Hematopoietic multipotent progenitor cell treated with erythropoietin and hydrocortisone succinate and interleukin-3 and kit ligand, for 15 days (in vitro differentiated cells): Measurements from ENCODE around the gene SPECC1.
A peak's percentile ranks its signal among the peaks of the same experiment; 100 is the strongest.
"Not testable (repeated sequence)": the region's sequence is repeated elsewhere in the genome, so short reads cannot be mapped to it uniquely, and the experiment has no call there.

Source experiments
- DNase-seq: peaks from one replicate; pipeline ENCODE4 v3.0.0-alpha.2; 2015; ENCODE audit warnings: low spot score

SPECC1 gene

DNA sequence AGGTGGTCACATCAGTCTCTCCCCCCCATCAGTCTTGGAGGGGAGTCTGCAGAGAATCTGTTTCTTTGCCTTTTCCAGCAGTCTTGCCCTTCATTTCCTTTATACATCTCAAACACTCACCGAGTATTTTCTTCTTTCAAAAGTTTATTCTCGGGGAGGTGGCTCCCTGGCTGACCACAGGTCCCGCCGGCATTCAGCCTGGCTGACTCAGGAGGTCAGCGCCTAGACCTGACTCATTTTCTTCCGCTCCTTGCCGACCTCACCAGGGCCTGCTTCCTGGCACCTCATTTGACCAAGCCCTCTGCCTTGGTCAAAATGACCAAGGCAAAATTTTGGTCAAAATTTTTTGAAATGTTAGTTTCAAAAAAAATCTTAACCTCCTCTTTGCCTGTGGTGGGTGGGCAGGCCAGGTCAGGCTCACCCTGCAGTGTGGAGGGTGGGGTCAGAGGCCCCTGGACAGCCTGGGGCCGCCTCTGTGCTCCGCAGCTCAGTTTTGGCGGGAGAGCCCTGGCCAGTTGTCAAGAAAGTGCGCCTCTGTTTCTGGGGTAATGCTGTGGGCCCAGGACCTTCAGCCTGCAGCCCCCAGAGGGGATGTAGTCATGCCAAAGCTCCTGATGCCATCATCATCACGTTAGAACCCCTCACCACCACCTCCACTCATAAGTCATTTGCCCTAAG lies 165.6 kb downstream of the SPECC1 start:
- DNase-seq = no peak

DNA sequence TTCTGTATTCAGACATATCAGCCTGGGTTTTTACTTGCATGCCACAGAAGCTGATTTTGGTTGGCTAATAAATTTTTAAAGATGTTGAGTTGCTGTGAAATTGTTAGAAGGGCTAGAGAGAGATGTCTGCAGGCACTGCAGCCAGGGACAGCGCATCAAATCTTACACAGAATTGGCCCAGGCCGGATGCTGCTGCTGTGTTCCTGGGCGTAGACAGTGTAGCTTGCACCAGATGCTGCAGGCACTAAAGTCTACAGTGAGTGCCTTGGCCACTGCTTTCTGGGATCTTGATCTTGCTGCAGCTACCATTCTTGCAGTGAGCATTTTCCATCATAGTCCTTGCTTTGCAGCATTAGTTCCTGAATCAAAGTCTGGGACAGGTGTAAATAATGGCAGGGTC lies 169.9 kb downstream of the SPECC1 start:
- no peak for DNase-seq

DNA sequence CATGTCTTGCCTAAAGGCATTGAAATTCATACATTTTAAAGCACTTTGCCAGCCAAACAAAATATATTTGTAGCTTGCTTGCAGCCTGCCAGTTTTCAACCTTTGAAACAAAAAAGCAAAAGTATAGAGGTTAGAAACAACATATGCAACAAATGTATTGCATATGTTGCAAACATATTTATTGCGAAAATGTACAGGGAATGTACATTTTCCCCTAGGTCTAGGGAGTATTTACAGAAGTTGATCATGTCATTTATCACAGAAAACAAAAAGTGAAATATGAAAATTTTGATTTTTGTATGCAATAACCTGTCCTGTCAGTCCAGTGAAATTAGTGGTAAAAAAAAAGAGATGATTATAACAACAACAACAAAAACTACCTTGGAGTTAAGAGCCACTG lies 171.5 kb downstream of the SPECC1 start:
- no peak for DNase-seq

DNA sequence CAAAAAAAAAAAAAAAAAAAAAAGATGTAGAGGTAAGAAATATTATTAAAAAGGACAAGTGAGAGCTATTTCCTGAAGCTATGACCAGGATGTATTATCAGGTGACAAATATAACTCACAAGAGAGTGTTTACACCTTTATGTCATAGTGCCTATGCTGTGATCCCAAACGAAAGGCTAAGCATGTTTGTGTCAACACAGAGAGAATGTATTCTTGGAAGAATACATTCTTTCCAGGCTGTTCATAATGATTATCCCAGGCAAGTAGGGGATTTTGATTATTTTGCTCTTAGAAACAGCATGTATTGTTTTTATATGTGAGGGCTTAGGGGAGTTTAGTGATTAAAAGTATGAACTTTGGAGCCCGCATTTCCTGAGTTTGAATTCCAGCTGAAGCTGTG lies 175.0 kb downstream of the SPECC1 start:
- DNase-seq = no peak

DNA sequence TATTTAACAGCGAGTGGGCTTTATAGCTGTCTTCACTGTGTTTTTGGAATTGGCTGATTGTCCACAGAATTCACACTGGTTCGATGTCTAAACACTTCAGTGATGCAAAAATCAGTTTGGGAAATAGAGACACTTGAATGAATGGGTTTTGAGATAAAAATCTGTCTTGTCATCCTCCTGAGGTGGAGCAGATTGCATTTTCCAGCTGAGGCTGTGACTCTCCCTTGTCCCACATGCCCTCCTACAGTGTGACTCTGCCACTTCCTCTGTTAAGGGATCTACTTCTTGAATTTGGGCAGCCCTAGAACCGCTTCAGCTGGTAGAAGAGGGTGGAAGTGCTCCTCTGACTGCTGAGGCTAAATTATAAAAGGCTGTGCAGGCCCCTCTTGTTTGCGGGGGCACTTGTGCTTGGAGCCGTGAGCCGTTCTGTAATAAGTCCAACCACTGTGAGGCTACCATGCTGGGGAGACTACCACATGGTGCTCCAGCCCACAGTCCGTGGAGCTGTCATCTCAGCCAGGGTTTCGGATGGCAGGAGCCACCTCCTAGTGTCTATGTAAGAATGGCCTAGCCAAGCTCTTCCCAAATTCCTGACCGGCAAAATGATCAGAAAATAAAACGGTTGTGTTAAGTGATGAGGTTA lies 175.9 kb downstream of the SPECC1 start:
- peak; percentile 38 for DNase-seq

DNA sequence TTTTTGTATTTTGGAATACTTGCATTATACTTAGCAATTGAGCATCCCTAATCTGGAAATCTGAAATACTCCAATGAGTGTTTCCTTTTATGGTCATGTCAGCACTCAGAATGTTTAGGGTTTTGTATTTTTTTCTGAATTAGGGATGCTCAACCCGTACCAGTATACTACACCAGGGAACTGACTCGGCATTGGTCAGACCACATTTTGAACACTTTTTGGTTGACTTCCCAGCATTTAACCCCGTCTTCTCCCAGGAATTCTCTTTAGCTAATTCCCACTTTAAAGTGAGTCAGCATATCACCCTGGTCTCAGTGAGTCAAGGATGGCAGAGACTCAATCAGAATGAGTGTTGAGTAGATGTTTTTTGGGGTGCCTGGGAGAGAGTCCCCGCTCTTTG lies 177.9 kb downstream of the SPECC1 start:
- no peak for DNase-seq

DNA sequence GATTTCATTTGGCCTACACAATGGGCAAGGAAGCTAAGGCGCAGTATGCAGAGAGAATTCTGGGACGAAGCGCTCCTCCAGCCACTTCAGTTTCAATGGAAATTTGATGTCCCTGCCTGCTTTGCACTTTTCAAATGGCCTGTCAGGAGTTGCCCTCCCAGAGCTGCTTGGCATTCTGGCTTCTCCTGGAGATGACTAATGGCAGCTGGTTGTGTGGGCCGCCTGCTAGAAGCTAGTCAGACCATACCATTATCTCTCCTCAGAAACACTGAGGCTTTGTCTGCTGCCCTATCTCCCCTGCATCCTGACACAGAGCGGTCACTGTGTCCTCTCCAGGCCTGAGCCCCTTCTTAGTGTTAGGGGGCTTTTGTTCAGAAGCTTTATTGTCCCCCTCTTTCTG lies 180.1 kb downstream of the SPECC1 start:
- no peak for DNase-seq

DNA sequence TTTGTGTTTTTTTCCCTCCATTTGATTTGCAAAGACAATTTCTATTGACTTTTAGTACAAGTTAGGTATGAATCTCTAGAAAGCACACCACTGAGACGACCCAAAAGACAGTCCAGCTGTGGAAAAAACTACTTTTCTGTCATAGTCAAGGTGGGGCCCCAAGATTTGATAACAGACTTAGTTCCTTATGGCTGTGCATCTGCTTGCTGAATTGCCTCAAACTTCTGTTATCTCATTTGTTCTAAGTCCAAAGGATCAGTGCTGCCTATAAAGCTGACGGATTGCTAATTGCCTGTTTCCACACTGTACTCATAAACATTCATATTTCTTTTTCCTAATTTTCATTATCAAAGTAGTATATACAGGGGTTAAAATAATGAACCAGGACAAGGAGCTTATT lies 180.8 kb downstream of the SPECC1 start:
- DNase-seq = peak; percentile 57

DNA sequence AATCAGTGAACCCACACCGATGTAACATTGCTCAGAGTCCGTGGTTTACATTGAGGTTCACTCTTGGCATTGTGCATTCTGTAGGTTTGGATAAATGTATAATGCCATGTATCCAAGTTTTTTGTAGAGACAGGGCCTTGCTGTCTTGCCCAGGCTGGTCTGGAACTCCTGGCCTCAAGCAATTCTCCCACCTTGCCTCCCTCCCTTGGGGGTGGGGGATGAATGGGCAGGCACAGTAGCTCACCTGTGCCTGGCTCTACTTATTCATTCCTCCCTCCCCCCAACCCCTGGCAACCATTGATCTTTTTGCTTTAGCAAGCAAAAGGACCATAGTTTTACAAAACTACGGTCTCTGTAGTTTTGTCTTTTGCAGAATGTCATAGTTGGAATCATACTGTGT lies 181.4 kb downstream of the SPECC1 start:
- DNase-seq = no peak

DNA sequence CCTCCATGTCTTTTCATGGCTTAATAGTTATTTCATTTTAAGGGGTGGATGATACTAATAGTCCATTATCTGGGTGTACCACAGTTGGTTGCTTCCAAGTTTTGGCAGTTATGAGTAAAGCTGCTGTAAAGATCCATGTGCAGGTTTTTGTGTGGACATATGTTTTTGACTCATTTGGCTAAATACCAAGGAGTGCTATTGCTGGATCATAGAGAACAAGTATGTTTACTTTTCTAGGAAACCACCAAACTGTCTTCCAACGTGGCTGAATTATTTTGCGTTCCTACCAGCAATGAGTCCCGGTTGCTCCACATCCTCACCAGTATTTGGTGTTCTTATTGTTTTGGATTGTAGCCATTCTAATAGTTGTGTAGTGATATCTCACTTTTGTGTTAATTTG lies 181.9 kb downstream of the SPECC1 start:
- DNase-seq = peak; percentile 62

DNA sequence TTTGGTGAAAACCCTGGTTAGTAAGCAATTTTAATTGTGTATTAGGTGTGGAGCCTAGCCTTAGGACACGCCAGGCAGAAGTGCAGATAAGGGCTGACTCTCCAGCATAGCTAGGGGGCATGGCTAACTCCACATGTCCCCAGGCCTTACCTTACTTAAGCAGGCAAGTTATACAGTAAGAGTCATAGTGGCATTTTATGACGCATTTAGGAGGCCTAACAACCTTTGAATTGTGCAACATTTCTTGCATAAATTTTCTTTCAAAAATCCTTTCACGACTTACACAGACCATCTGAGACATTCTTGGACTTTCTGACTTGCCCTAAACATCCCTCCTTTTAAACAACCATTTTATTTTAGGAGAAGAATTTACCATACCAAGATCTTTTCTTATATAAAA lies 187.1 kb downstream of the SPECC1 start:
- DNase-seq = not testable (repeated sequence)

DNA sequence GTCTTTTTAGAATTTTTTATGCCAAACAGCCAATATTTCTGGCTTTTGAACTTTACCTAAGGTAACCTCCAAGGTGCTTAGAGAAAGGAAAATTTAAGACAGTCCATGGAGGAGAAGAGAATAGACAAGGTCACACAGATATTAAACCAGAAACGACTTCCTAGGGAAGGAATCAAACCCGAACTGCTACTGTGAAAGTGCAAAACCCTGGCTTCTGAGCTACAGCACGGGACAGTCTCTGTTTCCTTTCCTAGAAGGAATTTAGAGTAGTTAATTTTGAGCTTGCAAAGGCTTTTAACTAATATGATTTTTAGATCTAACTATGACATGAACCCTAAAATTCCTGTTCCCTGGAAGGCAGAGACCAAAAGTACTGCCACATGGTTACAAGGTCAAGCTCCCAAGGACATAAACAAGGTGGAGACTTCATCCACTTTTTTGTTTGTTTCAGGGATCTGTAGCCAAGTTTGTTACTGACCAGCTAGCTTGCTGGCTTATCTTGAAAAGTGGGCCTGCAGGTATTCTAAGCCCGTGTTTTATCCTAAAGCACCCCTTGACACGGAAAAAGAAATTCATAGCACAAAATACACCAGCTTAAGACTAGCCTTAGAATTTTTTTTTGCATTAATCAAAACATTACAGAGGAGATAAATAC lies 188.2 kb downstream of the SPECC1 start:
- DNase-seq = no peak

DNA sequence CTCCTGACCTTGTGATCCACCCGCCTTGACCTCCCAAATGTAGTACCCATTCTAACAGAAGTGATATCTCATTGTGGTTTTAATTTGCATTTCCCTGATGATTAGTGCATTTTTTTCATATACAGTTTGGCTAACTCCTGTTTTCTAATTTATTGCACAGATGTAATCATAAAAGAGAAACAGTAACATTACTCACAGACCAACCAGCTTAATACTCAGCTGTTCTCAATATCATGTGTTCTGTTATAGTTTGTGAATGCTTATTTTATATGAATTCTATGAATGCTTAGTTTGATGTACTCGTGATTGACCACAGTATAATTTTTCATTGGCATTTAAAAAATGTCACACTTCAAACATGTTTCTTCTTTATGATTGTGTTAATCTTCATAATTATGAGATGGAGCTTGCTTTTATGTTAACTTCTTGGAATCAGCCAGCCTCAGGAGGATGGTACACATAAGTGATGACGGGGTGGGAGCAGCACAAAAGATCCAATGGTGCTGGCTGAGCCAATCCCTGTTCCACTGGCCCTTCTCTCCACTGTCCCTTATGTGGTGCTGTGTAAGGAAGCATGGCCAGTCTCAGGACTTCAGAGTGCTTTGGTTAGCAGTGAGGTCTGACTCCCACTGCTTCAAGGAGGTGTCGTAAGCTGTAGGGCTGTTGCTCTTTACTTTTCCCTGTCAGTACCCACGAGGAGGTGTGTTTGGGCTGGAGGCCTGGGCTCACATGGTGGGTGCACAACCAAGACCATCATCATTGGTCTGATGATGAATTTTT lies 191.0 kb downstream of the SPECC1 start:
- DNase-seq = no peak

DNA sequence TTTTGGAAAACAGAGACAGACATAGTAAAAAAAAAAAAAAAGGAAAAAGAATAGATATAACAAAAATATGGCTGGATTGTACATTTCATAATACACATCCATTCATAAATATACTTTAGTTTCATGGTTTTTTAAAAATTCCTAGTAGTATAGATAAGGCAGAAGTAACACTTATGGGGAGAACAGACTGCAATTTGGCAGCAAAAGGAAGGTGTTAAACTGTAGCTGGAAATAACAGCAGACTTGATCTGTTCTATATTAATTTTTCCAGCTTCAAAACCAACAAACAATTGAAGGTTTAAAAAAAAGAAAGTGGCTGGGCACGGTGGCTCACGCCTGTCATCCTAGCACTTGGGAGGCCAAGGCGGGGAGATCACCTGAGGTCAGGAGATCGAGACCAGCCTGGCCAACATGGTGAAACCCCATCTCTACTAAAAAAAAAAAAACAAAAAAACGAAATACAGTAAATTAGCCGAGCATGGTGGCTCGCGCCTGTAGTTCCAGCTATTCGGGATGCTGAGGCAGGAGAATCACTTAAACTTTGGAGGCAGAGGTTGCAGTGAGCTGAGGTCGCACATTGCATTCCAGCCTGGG lies 191.8 kb downstream of the SPECC1 start:
- no peak for DNase-seq

DNA sequence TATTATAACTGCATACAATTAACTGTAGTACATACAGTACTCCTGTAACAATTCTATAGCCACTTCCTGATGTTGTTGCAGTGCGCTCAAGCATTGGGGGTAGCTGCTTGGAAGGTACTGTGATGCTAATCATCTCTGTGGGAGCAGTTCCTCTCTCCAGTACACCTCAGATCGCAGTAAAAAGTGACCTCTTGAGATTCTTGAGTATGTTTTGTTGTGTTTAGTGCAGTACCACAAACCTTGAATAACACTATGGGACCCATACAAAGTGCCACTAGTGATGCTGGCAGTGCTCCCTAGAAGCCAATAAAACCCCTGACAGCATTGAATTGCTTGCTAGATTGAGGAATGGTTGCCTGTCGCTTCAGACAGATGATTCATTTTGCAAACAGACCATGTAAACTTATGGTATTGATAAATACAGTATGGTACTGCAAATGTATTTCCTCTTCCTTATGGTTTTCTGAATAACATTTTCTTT lies 193.0 kb downstream of the SPECC1 start:
- no peak for DNase-seq

DNA sequence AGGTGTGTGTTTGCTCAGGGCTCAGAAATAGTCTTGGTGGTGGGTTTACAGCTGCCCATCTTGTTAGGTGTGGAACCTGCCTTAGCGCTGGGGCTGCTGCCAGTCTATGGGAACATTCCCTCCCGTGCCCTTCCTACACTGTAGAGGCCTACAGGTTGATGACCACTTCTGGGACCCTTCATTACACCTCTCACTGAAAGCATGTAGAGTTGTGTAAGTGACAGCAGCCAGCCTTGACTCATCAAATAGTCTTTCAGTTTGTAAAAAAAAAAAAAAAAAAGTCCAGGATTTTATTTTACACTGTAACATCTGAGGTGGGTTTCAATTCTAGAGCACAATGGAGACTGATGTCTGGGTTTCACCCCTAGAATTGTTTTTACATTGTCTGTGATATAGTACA lies 193.9 kb downstream of the SPECC1 start:
- no peak for DNase-seq

DNA sequence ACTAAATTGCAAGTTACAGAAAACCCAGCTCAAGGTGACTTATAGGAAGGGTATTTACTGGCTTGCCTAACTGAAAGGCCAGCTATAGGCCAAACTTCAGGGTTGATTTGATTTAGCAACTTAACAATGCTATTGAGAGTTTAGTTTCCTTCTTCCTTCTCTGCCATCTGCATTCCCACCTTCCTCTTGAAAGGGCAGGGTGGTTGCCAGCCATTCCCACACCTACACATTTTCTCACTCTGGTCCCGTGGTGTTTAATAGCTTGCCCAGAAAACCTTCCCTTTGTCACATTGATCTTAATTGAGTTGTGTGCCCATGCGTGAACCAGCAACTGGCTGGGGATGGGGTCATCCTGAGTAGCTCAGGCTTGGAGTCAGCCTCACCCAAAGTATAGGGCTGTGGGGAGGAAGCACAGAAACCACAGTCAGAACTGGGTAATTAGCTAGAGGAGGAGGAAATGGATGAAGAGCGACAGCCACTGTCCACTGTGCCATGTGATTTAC lies 194.7 kb downstream of the SPECC1 start:
- no peak for DNase-seq

DNA sequence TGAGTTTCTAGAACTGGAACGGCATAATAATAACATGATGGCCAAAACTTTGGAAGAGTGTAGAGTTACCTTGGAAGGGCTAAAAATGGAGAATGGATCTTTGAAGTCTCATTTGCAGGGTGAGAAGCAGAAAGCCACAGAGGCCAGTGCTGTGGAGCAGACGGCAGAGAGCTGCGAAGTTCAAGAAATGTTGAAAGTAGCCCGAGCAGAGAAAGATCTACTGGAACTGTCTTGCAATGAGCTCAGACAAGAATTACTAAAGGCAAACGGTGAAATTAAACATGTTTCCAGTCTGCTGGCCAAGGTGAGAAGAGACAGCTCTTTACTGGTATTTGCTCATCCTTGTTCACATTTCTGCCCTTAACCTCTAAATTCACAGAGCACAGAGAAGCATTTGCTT lies 196.4 kb downstream of the SPECC1 start:
- DNase-seq = no peak

DNA sequence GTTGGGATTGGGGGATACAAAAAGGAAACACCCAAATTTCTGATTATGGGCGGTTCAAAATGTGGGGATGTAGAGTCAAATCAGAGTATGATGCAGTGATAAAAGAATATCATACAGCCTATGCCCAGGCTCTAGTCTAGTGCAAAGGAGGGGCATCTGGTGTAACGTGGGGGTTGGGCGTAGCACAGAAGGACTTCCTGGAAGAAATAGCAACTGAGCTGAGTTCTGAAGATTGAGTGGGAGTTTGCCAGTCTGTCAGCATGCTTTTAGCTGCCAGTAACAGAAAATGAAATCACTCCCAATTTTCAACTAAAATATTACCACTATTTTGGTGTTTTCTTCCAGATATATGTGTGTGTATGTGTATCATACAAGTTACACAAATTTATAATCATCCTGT lies 196.9 kb downstream of the SPECC1 start:
- peak; percentile 71 for DNase-seq

DNA sequence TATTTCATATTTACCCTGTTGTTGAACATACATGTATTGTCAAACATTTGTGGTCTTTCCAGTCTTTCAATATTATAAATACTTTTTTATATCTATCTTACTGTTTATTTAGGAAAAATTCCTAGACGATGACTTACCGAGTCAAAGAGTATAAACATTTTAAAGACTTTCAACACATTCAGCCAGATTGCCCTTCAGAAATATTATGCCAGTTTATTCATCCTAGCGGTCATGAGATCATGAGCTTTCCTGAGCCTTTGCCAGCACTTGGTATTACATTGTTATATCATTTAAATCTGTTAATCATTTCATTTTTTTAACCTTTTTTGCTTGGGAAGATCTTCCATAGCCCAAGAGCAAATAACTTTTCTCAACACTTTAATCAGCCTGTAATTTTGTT lies 197.4 kb downstream of the SPECC1 start:
- peak; percentile 28 for DNase-seq

DNA sequence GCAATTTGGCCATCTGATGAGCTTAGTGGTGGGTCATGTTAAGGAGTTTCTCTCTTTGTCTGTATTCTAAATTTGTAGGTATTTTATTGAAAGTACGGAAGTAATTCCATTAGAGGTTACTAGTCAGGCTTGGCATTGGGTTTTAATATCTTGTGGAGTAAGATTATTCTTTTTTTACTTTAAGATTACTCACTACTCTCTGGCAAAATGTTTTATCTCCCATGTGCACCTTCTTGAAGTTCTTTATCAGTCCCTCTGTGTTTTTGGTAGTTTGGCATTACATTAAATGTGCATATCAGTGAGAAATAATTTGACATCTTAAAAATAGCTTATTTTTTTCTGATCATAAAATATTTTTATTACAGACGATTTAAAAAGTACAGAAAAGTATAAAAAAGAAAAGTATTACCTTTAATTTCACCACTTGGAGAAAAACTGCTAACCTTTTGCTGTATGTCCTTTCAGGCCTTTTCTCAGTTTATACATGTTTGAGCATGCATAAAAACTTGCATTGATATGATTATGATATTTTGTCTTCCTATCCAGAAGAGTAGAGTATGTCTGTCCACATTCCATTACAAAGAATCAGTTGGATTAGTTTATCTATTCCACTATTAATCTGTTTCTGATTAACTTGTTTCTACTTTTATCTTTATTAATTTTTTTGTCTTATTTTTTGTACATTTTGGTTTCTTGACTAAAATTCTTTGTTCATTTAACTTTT lies 198.3 kb downstream of the SPECC1 start:
- DNase-seq = peak; percentile 81
